ENCODE measurements around the gene GLS2. TPM values are rescaled to one million over a fixed set of nuclear protein-coding genes. Genes with fewer than 3 reads are reported as not detected.
"Not testable (repeated sequence)": the region's sequence is repeated elsewhere in the genome, so short reads cannot be mapped to it uniquely, and the experiment has no call there.

Gene GLS2
- total RNA-seq, 1 donor from 2014 or later = 251 TPM

DNA sequence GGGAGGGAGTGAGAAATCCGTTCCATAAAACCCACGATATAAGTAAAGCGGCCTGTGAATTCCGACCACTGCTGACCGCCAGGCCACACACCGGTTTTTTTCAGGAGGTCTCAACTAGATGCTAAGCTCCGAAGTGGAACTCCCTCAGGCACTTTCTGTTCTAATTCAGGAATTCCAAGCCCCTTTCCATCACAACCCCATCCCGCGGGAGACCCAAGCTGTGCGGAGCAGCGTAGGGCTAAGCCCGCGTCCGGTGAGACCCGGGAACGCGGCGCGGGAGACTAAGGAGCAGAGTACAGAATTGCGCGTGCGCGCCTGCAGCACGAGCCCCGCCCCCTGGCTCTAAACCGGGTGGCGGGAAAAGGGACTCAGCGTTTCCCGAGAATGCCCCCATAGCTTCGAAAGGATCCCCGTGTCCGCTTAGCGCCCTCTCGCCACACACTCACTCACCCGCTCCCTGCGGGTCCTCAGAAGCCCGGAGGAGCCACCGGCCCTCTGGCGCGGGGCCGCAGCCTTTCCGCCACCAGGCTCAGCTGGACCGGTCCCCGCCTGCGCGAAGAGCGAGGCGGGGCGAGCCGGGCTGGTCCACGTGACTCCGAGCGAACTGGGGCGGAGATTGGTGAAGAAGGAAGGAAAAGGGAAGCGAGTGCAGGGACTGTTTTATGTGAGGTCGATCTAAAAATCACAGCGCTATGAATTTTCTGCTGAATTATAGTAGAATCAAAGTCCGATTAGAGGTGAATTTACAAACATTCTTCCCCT is 38.9 kb downstream of the GLS2 start, which contains the start of gene TIMELESS:
TIMELESS (minus strand) TSS at position 567 of the 762 bp plus-strand sequence. CDS start 15,256 bp downstream, outside the sequence.
- ATAC-seq (peak; percentile 97), DNase-seq (ENCODE audit: low spot score) (peak; percentile 91)

DNA sequence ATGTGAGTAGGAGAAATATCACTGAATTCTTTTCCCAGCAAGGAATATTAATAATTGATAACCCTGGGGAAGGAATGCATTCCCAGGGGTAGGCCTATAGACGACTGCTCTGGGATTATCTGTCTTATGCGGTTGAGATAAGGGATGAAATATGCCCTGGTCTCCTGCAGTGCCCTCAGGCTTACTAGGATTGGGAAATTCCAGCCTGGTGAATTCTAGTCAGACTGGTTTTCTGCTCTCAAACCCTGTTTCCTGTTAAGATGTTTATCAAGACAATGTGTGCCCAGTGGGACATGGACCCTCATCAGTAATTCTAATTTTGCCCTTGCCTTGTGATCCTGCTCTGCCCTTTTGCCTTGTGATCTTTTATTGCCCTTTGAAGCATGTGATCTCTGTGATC is 44.8 kb downstream of the GLS2 start:
- ATAC-seq = not testable (repeated sequence)

DNA sequence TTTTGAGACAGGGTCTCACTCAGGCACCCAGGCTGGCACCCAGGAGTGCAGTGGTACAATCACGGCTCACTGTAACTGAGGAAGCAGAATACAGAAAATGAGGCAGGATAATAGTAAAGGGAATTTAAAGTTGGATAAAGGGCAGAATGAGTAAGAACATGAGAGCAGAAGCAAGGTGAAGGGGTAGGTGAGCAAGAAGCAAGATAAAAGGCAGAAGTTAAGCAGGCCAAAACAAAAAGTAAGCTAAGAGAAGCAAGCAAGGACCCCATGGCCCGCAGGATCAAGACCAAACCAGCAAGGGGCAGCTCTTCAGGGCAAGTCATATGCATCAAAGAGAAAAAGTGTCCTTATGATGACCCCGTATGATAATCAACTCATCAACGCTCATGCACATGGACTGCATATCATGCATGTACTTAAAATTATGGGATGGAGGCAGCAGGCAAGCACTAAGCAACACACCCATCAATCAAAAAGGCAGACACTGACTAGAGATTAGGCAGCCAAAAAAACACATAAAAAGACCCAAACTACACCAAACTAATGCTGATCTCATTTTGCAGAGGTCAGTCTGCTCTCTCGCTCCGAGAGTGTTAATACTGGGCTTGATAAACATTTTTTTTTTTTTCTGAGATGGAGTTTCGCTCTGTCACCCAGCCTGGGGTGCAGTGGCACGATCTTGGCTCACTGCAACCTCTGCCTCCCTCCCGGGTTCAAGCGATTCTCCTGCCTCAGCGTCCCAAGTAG is 50.4 kb downstream of the GLS2 start:
- ATAC-seq (no peak), DNase-seq (ENCODE audit: low spot score) (no peak)

More for the DNA sequence above, 44.8 kb downstream of the GLS2 start:
- not testable (repeated sequence) for DNase-seq (ENCODE audit: low spot score)

DNA sequence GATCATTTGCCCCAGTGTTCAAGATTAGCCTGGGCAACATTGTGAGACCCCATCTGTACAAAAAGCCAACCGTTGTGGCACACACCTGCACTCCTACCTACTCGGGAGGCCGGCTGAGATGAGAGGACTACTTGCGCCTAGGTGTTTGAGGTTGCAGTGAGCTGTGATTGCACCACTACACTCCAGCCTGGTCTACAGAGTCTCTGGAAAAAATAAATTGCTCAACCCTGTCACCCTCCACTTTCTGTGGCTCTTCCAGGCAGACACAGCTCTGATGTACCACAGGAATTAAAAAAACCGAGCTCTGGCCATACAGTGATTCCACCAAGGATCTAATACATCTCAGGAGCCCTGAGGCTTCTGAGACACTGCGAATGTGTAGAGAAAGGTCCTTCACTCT is 53.1 kb downstream of the GLS2 start:
- DNase-seq (ENCODE audit: low spot score) (no peak), ATAC-seq (peak; percentile 83)

DNA sequence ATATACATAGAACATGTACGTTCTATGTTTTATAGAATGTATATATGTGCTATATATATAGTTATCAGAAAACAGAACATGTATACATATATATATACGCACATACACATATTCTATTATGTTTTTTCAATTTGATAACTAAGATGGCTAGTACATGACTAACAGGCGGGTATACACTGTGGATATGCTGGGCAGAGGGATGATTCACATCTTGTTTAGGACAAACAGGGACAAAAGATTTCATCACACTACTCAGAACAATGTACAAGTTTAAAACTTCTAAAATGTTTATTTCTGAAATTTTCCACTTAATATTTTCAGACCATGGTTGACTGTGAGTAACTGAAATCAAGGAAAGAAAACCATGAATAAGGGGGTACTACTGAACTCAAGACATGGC is 56.1 kb downstream of the GLS2 start:
- no peak for ATAC-seq

DNA sequence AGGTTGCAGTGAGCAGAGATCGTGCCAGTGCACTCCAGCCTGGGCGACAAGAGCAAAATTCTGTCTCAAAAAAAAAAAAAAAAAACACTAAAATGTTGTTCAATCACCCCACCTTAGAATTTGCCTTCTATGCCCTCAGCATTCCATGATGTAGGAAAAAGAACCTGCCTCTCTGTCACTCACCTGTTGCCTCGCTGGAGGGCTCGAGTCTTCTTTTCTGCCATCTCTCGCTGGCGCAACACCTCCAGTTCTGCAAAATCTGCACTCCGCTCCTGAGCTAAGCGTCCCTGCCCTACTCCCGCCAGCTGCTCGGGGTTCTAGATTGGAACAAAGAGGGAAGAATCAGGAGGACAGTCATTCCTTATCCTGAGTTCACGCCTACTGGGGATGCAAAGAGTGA is 56.7 kb downstream of the GLS2 start:
- DNase-seq (ENCODE audit: low spot score) (no peak), ATAC-seq (no peak)

More for the DNA sequence above, 56.1 kb downstream of the GLS2 start:
- DNase-seq (ENCODE audit: low spot score) = no peak

DNA sequence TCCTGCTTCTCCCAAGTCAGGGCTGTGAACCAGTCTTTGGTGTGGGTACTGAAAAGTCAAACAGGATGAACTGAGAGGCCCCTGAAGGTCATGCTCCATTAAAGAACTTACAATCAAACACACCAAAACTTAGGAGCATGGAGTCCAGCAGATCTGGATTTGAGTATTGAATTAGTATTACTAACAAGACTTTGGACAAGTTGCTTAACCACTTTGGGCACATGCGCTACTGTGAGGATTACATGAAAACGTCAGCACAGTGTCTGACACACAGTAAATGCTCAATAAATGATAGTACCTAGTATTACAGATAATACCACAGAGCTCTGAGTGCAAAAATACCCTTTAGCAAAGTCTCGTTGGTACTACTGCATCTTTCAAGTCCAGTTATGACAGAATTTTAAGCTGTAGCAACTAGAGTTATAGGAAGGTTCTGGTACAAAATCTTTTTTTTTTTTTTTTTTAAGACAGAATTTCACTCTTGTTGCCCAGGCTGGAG is 62.0 kb downstream of the GLS2 start:
- ATAC-seq = peak; percentile 85

DNA sequence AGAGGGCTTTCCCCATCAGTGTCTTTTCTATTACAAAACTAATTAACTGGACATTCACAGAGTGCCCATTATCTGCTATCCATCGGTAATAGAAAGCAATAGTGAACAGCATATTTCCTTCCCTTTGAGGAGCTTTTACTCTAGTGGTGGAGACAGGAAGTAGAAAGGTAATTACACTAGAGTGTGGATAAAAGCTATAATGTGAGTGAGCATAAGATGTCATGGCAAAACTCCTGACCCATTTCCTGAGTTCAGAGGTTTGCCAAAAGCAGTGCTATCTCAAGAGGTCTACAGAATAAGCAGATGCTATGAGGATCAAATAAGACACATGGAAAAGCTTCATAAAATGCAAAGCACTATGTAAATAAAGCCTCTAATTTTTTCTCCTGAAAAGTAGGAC is 62.8 kb downstream of the GLS2 start:
- no peak for ATAC-seq
- no peak for DNase-seq (ENCODE audit: low spot score)

More for the DNA sequence above, 62.0 kb downstream of the GLS2 start:
- no peak for DNase-seq (ENCODE audit: low spot score)

Other genes with a start within 250 kb of the GLS2 start
- 12.9 TPM for gene ANKRD52, start 229.8 kb downstream of the GLS2 start, total RNA-seq
- gene COQ10A, start 221.2 kb downstream of the GLS2 start, total RNA-seq = 24.8 TPM
- 67.4 TPM for gene CS, start 187.8 kb downstream of the GLS2 start, total RNA-seq
- gene CNPY2, start 172.2 kb downstream of the GLS2 start, total RNA-seq = 93.3 TPM
- 86.0 TPM for gene PAN2, start 154.2 kb downstream of the GLS2 start, total RNA-seq
- 0.43 TPM for gene IL23A, start 149.3 kb downstream of the GLS2 start, total RNA-seq
- gene STAT2, start 128.1 kb downstream of the GLS2 start, total RNA-seq = 95.5 TPM
- 188 TPM for gene APOF, start 125.3 kb downstream of the GLS2 start, total RNA-seq
- 8.6 TPM for gene TIMELESS, start 38.7 kb downstream of the GLS2 start, total RNA-seq
- 0.60 TPM for gene MIP, start 33.5 kb downstream of the GLS2 start, total RNA-seq
- gene SPRYD4, start 19.6 kb downstream of the GLS2 start, total RNA-seq = 9.4 TPM
- gene RBMS2, start 33.7 kb upstream of the GLS2 start, total RNA-seq = 6.6 TPM
- gene BAZ2A, start 142.2 kb upstream of the GLS2 start, total RNA-seq = 32.2 TPM
- gene ATP5F1B, start 157.8 kb upstream of the GLS2 start, total RNA-seq = 344 TPM
- 72.1 TPM for gene PTGES3, start 200.1 kb upstream of the GLS2 start, total RNA-seq
- gene NACA, start 237.1 kb upstream of the GLS2 start, total RNA-seq = 223 TPM

Data from left lobe of liver (tissue), 2 donors.